Measurements from ENCODE around the gene ERLIN1.

ERLIN1 gene

GRCh38 chr10:100168313-100168643 is 17.6 kb downstream of the ERLIN1 start:
- DNase-seq, result no peak

- DNase-seq, result no peak
These were observed 18.1 kb downstream of the ERLIN1 start for GRCh38 chr10:100167553-100168312.

GRCh38 chr10:100163704-100164621 is 21.9 kb downstream of the ERLIN1 start:
- no peak for DNase-seq

GRCh38 chr10:100162696-100163095 is 23.1 kb downstream of the ERLIN1 start:
- no peak for DNase-seq

- no peak for DNase-seq
These were observed 27.6 kb downstream of the ERLIN1 start for GRCh38 chr10:100158044-100158805.

GRCh38 chr10:100157156-100157555 is 28.7 kb downstream of the ERLIN1 start:
- no peak for DNase-seq

GRCh38 chr10:100155936-100156335 is 29.9 kb downstream of the ERLIN1 start:
- no peak for DNase-seq

GRCh38 chr10:100154666-100155065 is 31.2 kb downstream of the ERLIN1 start:
- DNase-seq, result no peak

GRCh38 chr10:100153239-100153825 is 32.5 kb downstream of the ERLIN1 start:
- DNase-seq, result no peak

- DNase-seq, result no peak
These were observed 34.0 kb downstream of the ERLIN1 start for GRCh38 chr10:100151723-100152300.

- no peak for DNase-seq
These were observed 37.2 kb downstream of the ERLIN1 start for GRCh38 chr10:100148353-100149211.

GRCh38 chr10:100146875-100147650 is 38.8 kb downstream of the ERLIN1 start:
- no peak for DNase-seq

- DNase-seq, result no peak
These were observed 39.4 kb downstream of the ERLIN1 start for GRCh38 chr10:100146398-100146797.

- no peak for DNase-seq
These were observed 42.1 kb downstream of the ERLIN1 start for GRCh38 chr10:100143756-100144155.

- no peak for DNase-seq
These were observed 44.3 kb downstream of the ERLIN1 start for GRCh38 chr10:100141446-100142087.

- no peak for DNase-seq
These were observed 45.8 kb downstream of the ERLIN1 start for GRCh38 chr10:100140070-100140469.

GRCh38 chr10:100138921-100139496 is 46.8 kb downstream of the ERLIN1 start:
- no peak for DNase-seq

GRCh38 chr10:100135486-100135885 is 50.3 kb downstream of the ERLIN1 start:
- DNase-seq, result no peak

- no peak for DNase-seq
These were observed 52.0 kb downstream of the ERLIN1 start for GRCh38 chr10:100133801-100134200.

GRCh38 chr10:100132427-100132826 is 53.4 kb downstream of the ERLIN1 start:
- no peak for DNase-seq

All from NCI-H187 treated with DMSO at 0.1 percent for 48 hours (cell line).